ENCODE data around the gene ATP11A.

Gene ATP11A

GRCh38 chr13:112771877-112772538, 82.2 kb downstream of the ATP11A start:
- no peak overlapping the region for H3K4me3 Mint-ChIP-seq
- H3K4me1 Mint-ChIP-seq = peaks cover 44% of the 10 kb centered on the region
- H3K27ac Mint-ChIP-seq = no peak overlapping the region
- no peaks in the 10 kb centered on the region for H3K9me3 Mint-ChIP-seq
- ATAC-seq (no peak), DNase-seq (ENCODE audit: low spot score in 2 of 2) (no peak)
- peaks cover 6% of the 10 kb centered on the region for H3K36me3 Mint-ChIP-seq

GRCh38 chr13:112772539-112772909, 82.7 kb downstream of the ATP11A start:
- ATAC-seq (no peak), DNase-seq (ENCODE audit: low spot score in 2 of 2) (no peak)
- peaks cover 6% of the 10 kb centered on the region for H3K36me3 Mint-ChIP-seq
- no peak overlapping the region for H3K4me3 Mint-ChIP-seq
- H3K9me3 Mint-ChIP-seq = no peaks in the 10 kb centered on the region
- H3K4me1 Mint-ChIP-seq = peaks cover 42% of the 10 kb centered on the region
- no peak overlapping the region for H3K27ac Mint-ChIP-seq

- peaks cover 3% of the 10 kb centered on the region for H3K36me3 Mint-ChIP-seq
- DNase-seq (ENCODE audit: low spot score in 2 of 2) = no peak
- no peak overlapping the region for H3K4me3 Mint-ChIP-seq
- H3K27ac Mint-ChIP-seq = no peak overlapping the region
- no peaks in the 10 kb centered on the region for H3K9me3 Mint-ChIP-seq
- ATAC-seq = no peak
- peaks cover 41% of the 10 kb centered on the region for H3K4me1 Mint-ChIP-seq
Measured at GRCh38 chr13:112772929-112773328, 83.1 kb downstream of the ATP11A start.

- no peaks in the 10 kb centered on the region for H3K36me3 Mint-ChIP-seq
- no peak for ATAC-seq
Measured at GRCh38 chr13:112773601-112774447, 84.0 kb downstream of the ATP11A start.

GRCh38 chr13:112774448-112774792, 84.6 kb downstream of the ATP11A start:
- ATAC-seq = no peak
- Mint-ChIP-seq H3K4me3 (no peak overlapping the region), H3K9me3 (no peaks in the 10 kb centered on the region)

More at GRCh38 chr13:112773601-112774447, 84.0 kb downstream of the ATP11A start:
- no peak for DNase-seq (ENCODE audit: low spot score in 2 of 2)
- no peak overlapping the region for H3K27ac Mint-ChIP-seq
- no peaks in the 10 kb centered on the region for H3K9me3 Mint-ChIP-seq
- peaks cover 35% of the 10 kb centered on the region for H3K4me1 Mint-ChIP-seq
- no peak overlapping the region for H3K4me3 Mint-ChIP-seq

GRCh38 chr13:112774829-112775565, 85.2 kb downstream of the ATP11A start:
- Mint-ChIP-seq H3K4me3 (no peak overlapping the region), H3K9me3 (no peaks in the 10 kb centered on the region), H3K4me1 (peaks cover 23% of the 10 kb centered on the region), H3K27ac (no peak overlapping the region), H3K36me3 (no peaks in the 10 kb centered on the region)
- DNase-seq (ENCODE audit: low spot score in 2 of 2) (no peak), ATAC-seq (no peak)

More at GRCh38 chr13:112774448-112774792, 84.6 kb downstream of the ATP11A start:
- H3K4me1 Mint-ChIP-seq = peaks cover 29% of the 10 kb centered on the region
- no peak overlapping the region for H3K27ac Mint-ChIP-seq
- no peak for DNase-seq (ENCODE audit: low spot score in 2 of 2)
- no peaks in the 10 kb centered on the region for H3K36me3 Mint-ChIP-seq

GRCh38 chr13:112775791-112776279, 86.0 kb downstream of the ATP11A start:
- ATAC-seq (no peak), DNase-seq (ENCODE audit: low spot score in 2 of 2) (no peak)
- no peaks in the 10 kb centered on the region for H3K36me3 Mint-ChIP-seq
- H3K4me3 Mint-ChIP-seq = no peak overlapping the region
- H3K4me1 Mint-ChIP-seq = peaks cover 25% of the 10 kb centered on the region
- no peaks in the 10 kb centered on the region for H3K9me3 Mint-ChIP-seq
- no peak overlapping the region for H3K27ac Mint-ChIP-seq

GRCh38 chr13:112776354-112776753, 86.5 kb downstream of the ATP11A start:
- Mint-ChIP-seq H3K4me1 (peaks cover 27% of the 10 kb centered on the region), H3K27ac (no peak overlapping the region)

GRCh38 chr13:112776971-112777370, 87.1 kb downstream of the ATP11A start:
- Mint-ChIP-seq H3K9me3 (no peaks in the 10 kb centered on the region), H3K27ac (no peak overlapping the region), H3K4me1 (peaks cover 31% of the 10 kb centered on the region), H3K36me3 (no peaks in the 10 kb centered on the region), H3K4me3 (no peak overlapping the region)
- DNase-seq (ENCODE audit: low spot score in 2 of 2) = no peak
- no peak for ATAC-seq

More at GRCh38 chr13:112776354-112776753, 86.5 kb downstream of the ATP11A start:
- Mint-ChIP-seq H3K36me3 (no peaks in the 10 kb centered on the region), H3K4me3 (no peak overlapping the region), H3K9me3 (no peaks in the 10 kb centered on the region)
- no peak for DNase-seq (ENCODE audit: low spot score in 2 of 2)
- ATAC-seq = no peak

- H3K4me3 Mint-ChIP-seq = no peak overlapping the region
- H3K4me1 Mint-ChIP-seq = peaks cover 27% of the 10 kb centered on the region
- ATAC-seq = no peak
- H3K9me3 Mint-ChIP-seq = no peaks in the 10 kb centered on the region
- no peak for DNase-seq (ENCODE audit: low spot score in 2 of 2)
- peak overlapping the region; percentile 61 for H3K27ac Mint-ChIP-seq
- no peaks in the 10 kb centered on the region for H3K36me3 Mint-ChIP-seq
Measured at GRCh38 chr13:112777637-112778406, 88.0 kb downstream of the ATP11A start.

GRCh38 chr13:112779856-112780604, 90.2 kb downstream of the ATP11A start:
- DNase-seq (ENCODE audit: low spot score in 2 of 2) = no peak
- Mint-ChIP-seq H3K4me3 (no peak overlapping the region), H3K4me1 (peaks cover 20% of the 10 kb centered on the region), H3K27ac (no peak overlapping the region), H3K9me3 (no peaks in the 10 kb centered on the region), H3K36me3 (no peaks in the 10 kb centered on the region)
- no peak for ATAC-seq

GRCh38 chr13:112781287-112781686, 91.4 kb downstream of the ATP11A start:
- peaks cover 20% of the 10 kb centered on the region for H3K4me1 Mint-ChIP-seq
- no peak for DNase-seq (ENCODE audit: low spot score in 2 of 2)
- ATAC-seq = no peak
- no peak overlapping the region for H3K27ac Mint-ChIP-seq
- no peaks in the 10 kb centered on the region for H3K36me3 Mint-ChIP-seq
- no peaks in the 10 kb centered on the region for H3K9me3 Mint-ChIP-seq
- H3K4me3 Mint-ChIP-seq = no peak overlapping the region

- H3K36me3 Mint-ChIP-seq = no peaks in the 10 kb centered on the region
- peak overlapping the region; percentile 44 for H3K27ac Mint-ChIP-seq
- H3K4me1 Mint-ChIP-seq = peaks cover 20% of the 10 kb centered on the region
- no peak overlapping the region for H3K4me3 Mint-ChIP-seq
- no peak for DNase-seq (ENCODE audit: low spot score in 2 of 2)
- ATAC-seq = no peak
- no peaks in the 10 kb centered on the region for H3K9me3 Mint-ChIP-seq
Measured at GRCh38 chr13:112781881-112782361, 92.1 kb downstream of the ATP11A start.

- DNase-seq (ENCODE audit: low spot score in 2 of 2) = no peak
- H3K27ac Mint-ChIP-seq = no peak overlapping the region
- H3K36me3 Mint-ChIP-seq = no peaks in the 10 kb centered on the region
- H3K4me1 Mint-ChIP-seq = peaks cover 20% of the 10 kb centered on the region
- no peak for ATAC-seq
- H3K4me3 Mint-ChIP-seq = no peak overlapping the region
- no peaks in the 10 kb centered on the region for H3K9me3 Mint-ChIP-seq
Measured at GRCh38 chr13:112782429-112783010, 92.7 kb downstream of the ATP11A start.

Data from stimulated activated effector memory CD8-positive, alpha-beta T cell treated with anti-CD3 and anti-CD28 coated beads, Interleukin-12 subunit alpha, Interleukin-12 subunit beta, amount 100 ng/mL, for 72 hours (primary cell).